HG03045 (cell line): Measurements from ENCODE around the gene LENG8.

Experiments used
- ATAC-seq: cut with Tn5 transposase; IDR thresholded peaks from one replicate; pipeline ENCODE4 v1.9.1; 2021; ENCODE audit warnings: mild to moderate bottlenecking, moderate library complexity; ENCODE audit not compliant: unreplicated experiment

The LENG8 gene

DNA sequence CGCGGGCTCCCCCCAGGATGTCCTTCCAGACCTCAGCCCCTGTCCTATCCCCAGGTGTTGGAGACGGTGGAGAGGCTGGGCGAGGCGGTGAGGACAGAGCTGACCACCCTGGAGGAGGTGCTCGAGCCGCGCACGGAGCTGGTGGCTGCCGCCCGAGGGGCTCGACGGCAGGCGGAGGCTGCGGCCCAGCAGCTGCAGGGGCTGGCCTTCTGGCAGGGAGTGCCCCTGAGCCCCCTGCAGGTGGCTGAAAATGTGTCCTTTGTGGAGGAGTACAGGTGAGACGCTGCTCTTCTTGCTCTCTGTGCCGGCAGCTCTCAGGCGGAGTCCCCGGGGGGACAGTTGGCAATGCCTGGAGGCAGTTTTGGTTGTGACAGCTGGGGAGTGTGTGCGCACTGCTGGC is 26.9 kb upstream of the LENG8 start:
- ATAC-seq: no peak

DNA sequence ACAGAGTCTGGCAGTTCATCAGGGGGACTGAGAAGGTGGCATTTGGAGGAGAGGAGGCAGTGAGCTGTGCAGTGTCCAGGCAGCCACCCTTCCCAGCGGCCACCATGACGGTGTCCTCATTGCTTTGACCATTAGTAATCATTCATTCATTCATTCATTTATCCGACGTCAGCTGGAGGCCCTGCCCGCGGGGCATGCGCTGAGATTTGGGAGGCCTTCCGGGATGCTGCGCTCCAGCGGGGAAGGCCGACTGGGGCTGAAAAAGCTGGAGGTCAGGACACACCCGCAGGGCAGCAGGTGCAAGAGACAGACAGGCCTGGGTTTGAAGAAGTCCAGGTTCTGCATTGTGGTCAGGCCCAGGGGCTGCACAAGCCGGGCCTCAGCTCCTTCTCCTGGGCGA is 24.8 kb upstream of the LENG8 start:
- no peak for ATAC-seq

DNA sequence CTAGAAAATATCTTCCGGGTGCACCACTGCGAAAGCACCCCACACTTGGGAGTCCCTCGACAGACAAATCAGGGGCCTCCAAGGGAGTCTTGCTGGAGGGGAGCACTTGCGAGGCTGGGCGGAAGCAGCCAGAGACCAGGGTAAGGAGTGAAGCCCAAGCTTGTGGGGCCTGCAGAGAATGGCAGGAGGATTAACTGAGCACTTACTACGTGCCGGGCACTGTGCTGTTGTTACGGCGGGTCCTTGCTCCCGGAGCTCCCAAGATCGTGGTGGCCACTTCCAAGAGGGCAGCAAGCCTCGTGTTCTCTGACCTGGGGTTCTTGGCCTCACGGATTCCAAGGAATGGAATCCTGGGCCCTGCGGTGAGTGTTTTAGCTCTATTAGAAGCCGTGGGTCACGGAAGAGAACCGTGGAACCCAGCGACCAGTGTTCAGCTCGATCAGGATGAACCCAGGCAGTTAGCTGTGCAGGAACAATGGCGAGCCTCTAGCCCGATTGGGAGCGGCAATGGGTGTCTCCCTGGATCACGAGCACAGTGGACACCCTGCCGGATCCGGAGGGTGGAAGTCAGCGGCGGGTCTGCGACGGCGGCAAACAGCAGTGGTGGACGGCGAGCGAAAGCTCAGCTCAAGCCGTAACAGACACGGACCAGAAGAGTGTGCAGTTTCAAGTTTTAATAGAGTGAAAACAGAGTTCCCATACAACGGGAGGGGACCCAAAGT is 24.2 kb upstream of the LENG8 start:
- no peak for ATAC-seq

DNA sequence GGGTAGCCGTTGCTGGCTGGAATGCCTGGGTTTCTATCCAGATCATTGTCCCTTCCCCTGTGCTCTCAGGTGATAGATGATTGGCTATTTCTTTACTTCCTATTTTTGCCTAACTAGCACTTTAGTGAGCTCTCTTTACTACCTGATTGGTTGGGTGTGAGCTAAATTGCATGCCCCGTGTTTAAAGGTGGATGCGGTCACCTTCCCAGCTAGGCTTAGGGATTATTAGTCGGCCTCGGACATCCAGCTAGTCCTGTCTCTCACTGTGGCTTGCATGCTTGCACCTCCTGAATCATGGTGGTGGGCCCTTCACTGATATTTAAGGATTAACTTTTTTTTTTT is 23.6 kb upstream of the LENG8 start:
- ATAC-seq: no peak

DNA sequence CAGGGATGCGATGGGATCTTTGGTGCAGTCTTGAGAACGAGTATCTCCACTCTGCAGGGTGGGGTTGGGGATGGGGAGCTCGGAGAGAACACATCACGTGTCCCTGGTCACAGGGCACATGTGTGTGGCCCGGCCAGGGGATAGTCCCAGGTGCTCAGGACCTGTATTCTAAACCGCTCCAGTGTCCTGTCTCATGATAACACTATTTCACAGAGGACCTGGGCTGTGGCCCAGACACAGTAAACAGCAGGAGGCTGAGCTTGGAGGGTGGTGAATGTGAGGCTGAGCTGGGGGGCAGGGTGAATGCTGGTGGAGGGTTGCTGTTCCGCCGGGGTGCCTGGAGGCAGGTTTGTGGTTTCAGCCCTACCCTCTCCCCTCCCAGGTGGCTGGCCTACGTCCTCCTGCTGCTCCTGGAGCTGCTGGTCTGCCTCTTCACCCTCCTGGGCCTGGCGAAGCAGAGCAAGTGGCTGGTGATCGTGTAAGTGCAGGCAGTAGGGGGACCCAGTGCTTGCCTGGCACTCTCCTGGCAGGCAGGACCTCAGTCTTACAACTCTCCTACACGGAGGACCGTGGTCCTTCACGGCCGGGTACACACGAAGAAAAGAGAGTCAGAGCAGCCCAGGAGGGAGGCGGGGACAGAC is 22.6 kb upstream of the LENG8 start:
- ATAC-seq: no peak

DNA sequence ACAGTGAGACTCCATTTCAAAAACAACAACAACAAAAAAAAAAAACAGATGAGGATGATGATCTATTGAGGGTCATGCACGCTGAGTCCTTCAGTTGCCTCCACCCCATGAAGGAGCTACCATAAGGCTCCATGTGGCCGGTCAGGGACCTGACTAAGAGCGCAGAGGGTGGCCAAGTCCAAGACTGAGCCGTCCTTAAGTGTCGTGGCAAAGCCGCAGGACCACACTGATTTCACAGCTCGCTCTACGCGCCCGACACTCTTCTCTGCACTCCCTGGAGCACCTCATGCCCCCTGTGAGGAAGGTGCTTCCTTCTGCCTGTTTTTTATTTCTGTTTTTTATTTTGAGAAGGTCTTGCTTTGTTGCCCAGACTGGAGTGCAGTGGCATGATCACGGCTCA is 21.4 kb upstream of the LENG8 start:
- ATAC-seq: no peak

DNA sequence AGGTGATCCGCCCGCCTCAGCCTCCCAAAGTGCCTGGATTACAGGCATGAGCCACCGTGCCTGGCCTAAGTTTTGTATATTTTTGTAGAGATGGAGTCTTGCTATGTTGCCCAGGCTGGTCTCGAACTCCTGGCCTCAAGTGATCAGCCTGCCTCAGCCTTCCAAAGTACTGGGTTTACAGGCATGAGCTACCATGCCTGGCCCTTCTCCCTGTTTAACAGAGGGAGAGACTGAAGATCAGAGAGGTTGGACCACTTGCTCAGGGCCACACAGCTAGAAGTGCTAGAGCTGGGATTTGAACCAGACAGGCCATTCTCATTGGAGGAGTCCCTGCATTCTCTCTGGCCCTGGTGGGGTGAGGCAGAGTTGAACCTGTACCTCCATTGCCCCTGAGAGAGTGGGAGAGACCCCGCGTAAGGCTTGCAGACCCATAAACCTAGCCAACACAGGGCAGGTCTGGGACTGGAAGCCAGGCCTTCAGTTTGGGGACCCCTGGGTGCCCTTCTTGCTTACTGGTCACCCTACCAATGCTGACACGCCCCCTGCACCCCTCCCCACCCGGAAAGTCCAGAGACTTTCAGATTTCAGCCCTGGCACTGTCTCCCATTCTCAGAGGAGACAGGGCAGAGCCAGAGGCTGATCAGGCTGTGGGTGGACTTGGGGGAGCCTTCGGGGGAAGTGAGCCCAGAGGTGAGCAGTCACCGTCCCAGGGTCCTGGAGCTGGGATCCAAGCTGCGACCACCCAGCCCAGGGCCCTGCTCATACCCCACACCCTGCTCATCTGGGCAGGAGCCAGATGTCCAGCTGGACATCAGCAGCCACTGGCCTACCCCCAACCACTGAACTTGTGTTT is 20.4 kb upstream of the LENG8 start:
- ATAC-seq: no peak

DNA sequence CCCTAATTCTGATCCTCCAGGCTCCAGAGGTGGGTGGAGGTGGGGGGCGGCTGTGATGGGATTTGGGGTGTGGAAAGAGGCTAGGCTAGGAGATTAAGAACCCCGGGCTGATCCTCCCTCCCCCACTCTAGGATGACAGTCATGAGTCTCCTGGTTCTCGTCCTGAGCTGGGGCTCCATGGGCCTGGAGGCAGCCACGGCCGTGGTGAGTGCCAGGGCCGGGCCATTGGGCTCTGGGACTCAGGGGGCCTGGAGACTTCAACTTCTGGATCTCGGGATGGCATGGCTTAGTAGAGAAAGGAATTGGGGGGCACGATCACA is 19.9 kb upstream of the LENG8 start:
- ATAC-seq: no peak

DNA sequence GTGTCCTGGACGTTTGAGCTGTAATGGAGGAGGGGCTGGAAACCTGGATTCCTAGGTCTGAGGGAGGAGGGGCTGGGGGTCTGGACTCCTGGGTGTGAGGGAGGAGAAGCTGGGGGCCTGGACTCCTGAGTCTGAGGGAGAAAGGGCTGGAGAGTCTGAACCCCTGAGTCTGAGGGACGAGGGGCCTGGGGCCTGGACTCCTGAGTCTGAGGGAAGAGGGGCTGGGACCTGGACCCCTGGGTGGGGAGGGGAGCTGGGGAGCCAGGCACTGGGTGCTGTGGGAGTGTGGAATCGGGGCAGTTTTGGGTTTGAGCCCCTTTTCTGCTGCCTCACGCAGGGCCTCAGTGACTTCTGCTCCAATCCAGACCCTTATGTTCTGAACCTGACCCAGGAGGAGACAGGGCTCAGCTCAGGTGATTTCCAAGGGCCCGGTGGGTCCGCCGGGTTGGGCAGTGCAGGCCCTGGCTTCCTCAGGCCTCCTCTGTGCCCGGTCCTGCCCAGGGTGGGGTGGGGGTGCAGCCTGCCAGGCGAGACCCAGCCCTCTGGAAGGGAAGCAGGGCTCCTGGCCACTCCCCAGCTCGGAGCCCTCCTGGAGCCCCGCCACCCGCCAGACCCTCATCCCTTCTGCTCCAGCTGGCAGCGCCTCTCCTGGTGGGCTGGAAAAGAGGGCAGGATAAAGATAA is 19.3 kb upstream of the LENG8 start:
- no peak for ATAC-seq

DNA sequence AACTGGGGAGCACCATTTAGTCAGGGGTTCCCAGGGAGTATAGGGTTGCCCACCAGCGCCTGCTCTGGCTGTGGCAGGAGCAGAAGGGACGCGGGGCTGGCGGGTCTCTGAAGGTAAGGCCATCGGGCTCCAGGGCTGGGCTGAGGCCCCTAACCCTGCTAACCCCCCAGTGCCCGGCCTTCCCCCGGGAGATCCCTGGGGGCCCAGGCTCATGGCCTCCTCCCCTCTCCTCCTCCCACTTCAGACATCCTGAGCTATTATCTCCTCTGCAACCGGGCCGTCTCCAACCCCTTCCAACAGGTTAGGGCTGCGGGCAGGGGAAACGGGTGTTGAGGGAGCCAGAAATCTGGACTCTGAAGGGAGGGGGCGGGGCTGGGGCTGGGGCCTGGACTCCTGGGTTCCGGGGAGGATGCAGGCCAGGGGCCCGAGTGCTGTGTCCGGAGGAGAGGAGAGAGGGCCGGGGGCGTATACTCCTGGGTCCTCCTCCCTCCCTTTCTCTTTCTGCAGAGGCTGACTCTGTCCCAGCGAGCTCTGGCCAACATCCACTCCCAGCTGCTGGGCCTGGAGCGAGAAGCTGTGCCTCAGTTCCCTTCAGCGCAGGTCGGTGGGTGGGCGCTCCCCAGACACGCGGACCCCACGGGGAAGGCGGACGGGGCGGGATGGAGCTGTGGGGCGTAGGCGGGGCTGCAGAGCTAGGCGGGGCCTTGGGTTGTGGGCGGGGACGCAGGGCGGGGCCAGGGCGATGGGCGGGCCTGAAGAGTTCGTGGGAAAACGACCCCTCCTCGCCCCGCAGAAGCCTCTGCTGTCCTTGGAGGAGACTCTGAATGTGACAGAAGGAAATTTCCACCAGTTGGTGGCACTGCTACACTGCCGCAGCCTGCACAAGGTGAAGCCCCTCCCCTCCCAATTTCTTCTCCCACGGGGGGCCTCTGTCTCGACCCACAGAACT is 18.4 kb upstream of the LENG8 start:
- no peak for ATAC-seq

DNA sequence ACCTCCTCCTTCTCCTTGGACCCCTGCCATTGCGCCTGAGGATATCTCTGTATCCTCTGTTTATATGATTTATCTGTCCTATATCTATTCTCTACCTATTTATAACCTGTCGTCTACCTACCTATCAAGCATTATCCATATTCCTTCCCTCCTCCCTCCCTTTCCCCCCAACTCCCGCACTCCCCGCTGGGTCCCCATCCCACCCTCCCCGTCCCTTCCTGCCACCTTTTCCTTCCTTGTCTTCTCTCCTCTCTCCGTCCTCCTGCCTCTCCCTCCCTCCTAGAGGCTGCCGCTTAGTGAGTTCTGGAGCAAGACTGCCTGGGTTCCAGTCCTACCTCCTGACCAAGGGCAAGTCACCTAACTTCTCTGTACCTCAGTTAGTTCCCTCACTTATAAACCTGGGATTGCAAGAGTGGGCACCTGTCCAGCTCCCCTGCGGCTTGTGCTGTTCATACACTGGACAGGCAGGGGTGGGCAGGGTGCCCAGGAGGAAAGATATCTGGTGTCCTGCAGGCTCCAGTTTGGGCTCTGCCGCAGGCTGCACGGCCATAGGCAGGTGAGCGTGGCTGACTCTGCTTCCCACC is 17.7 kb upstream of the LENG8 start:
- no peak for ATAC-seq

DNA sequence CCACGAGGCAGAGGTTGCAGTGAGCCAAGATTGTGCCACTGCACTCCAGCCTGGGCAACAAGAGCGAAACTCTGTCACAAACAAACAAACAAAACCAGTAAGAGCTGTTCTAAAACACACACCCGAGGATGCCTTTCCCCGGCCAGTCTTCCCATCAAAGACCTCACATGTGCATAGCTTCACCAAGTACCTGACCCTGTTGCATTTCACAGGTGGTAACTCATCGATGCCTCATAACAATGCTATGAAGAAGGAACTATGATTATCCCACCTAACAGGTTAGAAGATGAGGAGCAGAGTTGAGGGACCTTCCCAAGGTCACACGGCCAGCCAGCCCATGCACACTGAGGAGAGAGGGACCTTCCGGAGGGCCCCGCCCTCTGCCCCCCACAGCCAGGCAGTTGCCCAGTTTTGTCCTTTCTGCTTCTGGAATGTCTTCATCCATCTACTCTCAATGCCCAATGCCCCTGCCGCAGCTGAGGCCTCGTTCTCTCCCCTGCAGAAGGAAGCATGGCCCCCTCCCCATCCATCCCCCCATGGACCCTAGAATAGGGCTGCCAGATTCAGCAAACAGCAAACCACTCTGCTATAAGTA is 16.8 kb upstream of the LENG8 start:
- ATAC-seq: no peak

DNA sequence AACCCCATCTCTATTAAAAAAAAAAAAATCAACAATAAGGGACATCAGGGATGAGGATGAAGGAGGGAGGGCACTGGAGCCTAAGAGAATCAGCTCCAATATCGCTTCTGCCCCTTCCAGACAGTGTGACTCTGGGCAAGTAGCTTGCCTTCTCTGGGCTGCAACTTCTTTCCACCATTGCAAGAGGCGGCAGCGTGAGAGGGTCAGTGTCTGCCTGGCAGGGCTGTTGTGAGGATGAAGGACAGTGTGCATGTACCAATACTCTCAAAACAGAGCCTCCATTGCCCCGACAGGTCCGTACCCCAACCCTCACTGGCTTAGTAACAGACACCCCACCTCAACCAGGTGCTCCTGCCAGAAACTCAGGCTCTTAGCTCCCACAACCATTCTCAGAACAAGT is 15.3 kb upstream of the LENG8 start:
- no peak for ATAC-seq

DNA sequence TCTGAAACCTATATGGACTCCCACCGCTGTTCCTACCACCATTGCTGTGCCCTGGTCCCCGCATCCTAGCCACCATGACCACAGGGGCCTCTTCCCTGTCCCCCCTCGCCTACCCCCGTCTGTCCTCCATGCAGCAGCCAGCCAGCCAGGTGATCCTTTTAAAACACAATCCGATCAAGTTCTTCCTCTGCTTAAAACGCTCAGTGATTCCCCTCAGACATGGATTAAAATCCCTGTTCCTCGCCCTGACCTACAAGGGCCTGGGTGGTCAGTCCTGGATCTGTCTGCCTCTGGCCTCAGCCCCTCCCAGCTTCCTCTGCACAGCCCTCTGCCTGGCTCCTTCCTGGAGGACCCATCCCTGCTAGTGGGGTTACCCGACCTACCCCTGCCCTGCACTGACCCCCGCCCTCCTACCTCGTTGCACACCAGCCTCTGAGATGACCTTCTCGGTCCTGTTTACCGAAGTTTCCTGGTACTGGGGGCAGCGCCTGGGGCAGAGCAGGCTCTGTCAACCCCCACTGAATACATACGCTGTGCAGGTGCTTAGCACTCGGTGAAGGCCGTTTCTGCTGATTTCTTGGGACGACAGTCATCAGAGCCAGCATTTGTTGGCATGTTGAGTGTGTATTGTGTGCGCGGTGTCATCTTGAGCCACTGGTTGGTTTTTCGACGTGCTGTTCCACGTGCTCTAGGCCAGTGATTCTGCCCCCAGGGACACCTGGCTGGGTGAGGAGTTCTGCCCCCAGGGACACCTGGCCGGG is 14.7 kb upstream of the LENG8 start:
- no peak for ATAC-seq

DNA sequence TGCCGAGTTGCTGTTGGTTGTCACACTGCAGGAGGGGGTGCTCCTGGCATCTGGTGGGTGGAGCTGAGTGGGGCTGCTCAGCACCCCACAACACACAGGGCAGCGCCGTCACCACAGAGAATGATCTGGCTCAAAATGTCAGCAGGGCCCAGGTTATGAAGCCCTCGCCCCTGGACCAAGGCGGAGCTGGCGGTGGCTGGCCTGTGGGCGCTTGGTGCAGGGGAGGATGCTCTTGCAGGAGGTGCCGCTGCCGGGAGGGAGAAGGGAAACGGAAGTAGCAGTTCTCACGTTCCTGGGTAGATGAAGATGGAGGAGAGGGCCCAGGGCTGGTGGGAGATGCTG is 14.2 kb upstream of the LENG8 start:
- ATAC-seq: no peak

DNA sequence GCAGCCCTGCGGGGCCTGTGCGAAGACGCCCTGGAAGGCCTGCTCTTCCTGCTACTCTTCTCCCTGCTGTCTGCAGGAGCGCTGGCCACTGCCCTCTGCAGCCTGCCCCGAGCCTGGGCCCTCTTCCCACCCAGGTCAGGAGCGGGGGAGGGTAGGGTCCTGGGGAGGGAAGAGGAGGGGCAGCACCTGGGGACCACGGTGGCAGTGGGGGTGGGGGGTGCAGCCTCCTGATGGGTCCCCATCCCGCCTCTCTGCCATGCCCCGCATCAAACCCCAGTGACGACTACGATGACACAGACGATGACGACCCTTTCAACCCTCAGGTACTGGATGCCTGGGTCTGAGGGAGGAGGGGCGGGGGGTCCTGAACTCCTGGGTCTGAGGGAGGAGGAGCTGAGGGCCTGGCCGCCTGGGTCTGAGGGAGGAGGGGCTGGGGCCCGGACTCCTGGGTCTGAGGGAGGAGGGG is 13.4 kb upstream of the LENG8 start:
- no peak for ATAC-seq

DNA sequence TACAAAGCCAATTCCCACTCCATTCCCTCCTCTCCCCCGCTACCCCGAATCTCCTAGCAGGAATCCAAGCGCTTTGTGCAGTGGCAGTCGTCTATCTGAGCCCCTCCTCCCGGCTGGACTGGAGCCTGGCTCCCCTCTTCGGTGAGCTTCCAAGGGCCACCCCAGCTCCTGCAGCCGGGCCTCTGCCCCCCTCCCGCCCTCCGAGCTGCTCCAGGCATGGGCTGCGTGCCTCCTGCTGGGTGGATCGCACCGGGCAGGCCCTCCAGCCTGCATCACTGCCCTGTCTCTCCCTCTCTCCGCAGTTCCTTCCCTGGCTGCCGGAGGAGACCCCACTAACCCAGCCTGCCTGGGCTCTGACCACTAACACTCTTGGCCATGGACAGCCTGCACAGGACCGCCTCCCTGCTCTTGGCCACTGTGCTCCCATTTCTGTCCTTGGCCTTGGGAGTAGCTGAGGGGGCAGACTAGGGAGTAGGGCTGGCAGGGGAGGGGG is 12.9 kb upstream of the LENG8 start:
- ATAC-seq: no peak

DNA sequence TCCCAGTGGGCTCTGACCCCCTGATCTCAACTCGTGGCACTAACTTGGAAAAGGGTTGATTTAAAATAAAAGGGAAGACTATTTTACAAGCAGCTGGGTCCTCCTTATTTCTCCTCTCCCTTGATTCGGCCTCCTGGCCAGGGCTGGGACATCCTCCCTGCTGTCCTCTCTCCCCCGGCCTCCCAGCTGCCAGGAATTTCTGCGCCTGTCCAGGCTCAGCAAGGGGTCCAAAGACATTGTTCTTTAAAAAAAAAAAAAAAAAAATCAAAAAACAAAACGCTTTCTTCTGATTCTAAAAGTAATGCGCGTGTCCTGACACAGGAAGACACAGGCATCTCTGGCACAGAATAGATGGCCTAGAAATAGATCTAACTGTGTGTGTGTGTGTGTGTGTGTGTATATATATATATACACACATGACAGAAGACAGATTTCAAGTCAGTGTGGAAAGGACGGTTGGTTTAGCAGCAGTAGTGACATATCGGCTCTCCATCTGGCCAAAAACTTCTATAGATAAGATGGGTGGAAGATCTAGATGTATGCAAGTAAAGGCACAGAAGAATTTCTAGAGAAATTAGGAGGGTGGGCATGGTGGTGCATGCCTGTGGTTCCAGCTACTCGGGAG is 12.3 kb upstream of the LENG8 start:
- no peak for ATAC-seq
